GM12874 (cell line): ENCODE measurements around the gene RCE1.

Experiments
- TF ChIP-seq, protein P1 (sequence below): IDR thresholded peaks from 2 replicates; pipeline ENCODE4 v1.5.1; 2011; ENCODE audit warnings: low read depth, mild to moderate bottlenecking, control low read depth, low read length, moderate library complexity; ENCODE audit not compliant: insufficient read depth

The RCE1 gene

DNA sequence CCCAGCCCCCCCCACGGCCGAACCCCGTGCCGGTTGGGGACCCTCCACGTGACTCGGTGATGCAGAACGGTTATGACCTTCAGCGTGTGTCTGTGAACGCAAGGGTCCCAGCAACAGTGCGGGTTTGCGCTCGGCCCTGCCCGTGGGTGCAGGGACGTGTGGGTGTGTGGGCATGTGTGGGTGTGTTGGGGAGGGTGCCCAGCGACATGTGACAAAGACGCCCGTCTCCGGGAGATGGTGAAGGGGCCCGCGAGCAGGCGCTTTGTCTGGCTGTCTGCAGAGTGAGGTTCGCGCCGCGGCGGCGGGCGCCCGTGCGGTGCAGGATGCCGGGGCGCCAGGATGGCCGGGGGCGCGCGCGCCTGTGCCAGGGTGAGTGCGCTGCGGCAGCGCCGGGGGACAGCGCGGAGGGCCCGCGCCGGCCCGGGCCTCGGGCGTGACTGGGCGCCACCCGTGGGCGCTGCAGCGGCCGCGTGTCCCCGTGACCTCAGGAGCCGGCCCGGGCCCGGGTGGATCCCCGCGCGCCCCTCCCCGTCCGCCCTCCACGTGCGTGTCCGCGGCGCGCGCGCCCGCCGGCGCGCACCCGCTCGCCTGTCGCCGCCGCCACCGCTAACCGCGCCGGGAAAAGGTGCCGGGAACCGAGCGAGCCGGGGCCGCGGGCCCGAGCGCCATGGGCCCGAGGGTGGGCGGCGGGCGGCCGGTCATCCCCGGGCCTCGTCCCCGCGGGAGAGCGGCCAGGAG is 13.4 kb downstream of the RCE1 start, which contains the start of gene LRFN4:
Gene LRFN4 (plus strand): TSS at position 569 of the 738 bp plus-strand sequence. CDS start 681 bp downstream, outside the sequence.
- TF ChIP-seq, protein P1, sequence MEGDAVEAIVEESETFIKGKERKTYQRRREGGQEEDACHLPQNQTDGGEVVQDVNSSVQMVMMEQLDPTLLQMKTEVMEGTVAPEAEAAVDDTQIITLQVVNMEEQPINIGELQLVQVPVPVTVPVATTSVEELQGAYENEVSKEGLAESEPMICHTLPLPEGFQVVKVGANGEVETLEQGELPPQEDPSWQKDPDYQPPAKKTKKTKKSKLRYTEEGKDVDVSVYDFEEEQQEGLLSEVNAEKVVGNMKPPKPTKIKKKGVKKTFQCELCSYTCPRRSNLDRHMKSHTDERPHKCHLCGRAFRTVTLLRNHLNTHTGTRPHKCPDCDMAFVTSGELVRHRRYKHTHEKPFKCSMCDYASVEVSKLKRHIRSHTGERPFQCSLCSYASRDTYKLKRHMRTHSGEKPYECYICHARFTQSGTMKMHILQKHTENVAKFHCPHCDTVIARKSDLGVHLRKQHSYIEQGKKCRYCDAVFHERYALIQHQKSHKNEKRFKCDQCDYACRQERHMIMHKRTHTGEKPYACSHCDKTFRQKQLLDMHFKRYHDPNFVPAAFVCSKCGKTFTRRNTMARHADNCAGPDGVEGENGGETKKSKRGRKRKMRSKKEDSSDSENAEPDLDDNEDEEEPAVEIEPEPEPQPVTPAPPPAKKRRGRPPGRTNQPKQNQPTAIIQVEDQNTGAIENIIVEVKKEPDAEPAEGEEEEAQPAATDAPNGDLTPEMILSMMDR: no peak

DNA sequence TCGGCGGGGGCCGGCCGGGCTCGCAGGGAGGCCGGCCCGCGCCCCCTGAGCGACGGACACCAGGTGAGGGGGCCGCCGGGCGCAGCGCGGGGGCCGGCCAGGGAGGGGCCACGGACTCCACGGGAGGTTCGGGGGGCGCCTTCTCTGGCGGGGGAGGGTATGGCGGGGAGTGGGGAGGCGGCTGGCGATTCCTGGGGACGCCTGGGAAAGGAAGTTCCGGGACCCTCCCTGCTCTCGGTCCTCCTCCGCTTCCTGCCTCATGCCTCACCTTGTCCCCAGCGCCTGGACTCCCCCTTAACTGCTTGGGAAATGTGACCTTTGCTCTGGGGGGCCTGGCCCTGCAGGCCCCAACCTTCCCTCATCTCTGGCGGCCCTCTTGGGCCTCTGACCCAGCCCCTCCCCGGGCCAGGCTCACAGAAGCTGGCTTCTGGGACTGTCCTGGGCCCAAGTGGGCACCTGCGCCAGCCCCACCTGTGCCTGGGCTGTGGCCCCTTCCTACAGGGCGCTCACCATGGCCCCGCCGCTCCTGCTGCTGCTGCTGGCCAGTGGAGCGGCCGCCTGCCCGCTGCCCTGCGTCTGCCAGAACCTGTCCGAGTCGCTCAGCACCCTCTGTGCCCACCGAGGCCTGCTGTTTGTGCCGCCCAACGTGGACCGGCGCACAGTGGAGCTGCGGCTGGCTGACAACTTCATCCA is 14.1 kb downstream of the RCE1 start:
- TF ChIP-seq, protein P1: no peak

DNA sequence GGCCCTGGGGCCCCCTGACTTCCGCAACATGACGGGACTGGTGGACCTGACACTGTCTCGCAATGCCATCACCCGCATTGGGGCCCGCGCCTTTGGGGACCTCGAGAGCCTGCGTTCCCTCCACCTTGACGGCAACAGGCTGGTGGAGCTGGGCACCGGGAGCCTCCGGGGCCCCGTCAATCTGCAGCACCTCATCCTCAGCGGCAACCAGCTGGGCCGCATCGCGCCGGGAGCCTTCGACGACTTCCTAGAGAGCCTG is 14.6 kb downstream of the RCE1 start:
- TF ChIP-seq, protein P1: no peak

DNA sequence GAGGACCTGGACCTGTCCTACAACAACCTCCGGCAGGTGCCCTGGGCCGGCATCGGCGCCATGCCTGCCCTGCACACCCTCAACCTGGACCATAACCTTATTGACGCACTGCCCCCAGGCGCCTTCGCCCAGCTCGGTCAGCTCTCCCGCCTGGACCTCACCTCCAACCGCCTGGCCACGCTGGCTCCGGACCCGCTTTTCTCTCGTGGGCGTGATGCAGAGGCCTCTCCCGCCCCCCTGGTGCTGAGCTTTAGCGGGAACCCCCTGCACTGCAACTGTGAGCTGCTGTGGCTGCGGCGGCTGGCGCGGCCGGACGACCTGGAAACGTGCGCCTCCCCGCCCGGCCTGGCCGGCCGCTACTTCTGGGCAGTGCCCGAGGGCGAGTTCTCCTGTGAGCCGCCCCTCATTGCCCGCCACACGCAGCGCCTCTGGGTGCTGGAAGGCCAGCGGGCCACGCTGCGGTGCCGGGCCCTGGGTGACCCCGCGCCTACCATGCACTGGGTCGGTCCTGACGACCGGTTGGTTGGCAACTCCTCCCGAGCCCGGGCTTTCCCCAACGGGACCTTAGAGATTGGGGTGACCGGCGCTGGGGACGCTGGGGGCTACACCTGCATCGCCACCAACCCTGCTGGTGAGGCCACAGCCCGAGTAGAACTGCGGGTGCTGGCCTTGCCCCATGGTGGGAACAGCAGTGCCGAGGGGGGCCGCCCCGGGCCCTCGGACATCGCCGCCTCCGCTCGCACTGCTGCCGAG is 15.1 kb downstream of the RCE1 start:
- TF ChIP-seq, protein P1: no peak

DNA sequence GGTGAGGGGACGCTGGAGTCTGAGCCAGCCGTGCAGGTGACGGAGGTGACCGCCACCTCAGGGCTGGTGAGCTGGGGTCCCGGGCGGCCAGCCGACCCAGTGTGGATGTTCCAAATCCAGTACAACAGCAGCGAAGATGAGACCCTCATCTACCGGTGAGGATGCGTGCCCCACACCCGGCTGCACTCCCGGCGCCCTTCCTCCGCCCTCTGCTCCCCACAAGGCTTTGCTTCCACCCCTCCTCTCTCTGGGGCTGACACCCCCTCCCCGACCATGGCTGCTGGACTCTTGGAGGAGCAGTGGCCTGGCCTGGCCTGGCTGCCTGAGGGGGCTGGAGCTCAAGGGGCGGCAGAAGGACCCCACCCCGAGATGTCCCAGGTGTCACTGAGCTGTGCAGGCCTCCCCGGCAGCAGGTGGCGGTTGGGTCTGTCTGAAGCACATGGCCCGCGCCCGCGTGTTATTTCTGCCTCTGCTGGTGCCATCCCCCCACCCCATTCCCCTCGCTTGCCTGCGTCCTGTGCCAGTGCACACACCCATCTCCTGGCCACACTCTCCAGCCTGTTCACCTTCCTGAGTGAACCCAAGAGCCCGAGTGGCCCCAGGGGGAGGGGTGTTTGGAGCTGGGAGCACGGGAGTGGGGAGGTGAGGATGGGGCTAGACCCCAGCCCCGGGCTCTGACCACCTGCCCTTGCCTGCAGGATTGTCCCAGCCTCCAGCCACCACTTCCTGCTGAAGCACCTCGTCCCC is 15.9 kb downstream of the RCE1 start:
- TF ChIP-seq, protein P1: no peak

DNA sequence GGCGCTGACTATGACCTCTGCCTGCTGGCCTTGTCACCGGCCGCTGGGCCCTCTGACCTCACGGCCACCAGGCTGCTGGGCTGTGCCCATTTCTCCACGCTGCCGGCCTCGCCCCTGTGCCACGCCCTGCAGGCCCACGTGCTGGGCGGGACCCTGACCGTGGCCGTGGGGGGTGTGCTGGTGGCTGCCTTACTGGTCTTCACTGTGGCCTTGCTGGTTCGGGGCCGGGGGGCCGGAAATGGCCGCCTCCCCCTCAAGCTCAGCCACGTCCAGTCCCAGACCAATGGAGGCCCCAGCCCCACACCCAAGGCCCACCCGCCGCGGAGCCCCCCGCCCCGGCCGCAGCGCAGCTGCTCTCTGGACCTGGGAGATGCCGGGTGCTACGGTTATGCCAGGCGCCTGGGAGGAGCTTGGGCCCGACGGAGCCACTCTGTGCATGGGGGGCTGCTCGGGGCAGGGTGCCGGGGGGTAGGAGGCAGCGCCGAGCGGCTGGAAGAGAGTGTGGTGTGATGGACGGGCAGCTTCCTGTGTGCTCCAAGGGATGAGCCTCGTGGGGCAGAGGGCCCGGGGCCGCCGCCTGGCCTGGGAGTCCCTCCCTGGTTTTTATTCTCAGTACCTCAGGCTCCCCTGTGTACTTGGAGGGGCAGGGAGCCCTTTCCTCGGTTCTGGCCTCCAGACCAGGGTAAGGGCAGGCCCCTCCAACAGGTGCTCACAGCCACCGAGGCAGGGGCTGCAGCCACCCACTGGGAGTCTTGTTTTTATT is 16.6 kb downstream of the RCE1 start:
- TF ChIP-seq, protein P1: no peak

DNA sequence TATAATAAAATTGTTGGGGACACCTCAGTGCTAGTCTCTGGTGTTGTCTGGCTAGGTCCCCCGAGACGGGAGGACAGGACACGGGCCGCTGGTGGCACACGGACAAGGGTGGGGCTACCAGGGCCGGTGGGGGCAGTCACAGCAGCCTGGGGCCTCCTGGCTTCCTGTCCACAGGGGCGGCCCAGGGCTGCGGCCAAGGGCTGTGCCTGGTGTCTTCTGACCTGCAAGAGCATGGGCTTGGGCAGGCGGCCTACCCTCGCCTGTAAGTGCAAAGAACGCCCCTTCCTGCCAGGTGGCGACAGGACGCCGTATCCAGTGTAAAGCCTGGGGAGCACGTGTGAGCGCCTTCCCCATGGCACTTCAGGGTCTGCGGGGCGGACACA is 17.2 kb downstream of the RCE1 start:
- TF ChIP-seq, protein P1: no peak
